IMR-90 (cell line): Measurements from ENCODE around the gene INHBE. TPM values are rescaled to one million over a fixed set of nuclear protein-coding genes. Genes with fewer than 3 reads are reported as not detected.

Experiments
- ATAC-seq: fragments of 200-7000 bp; cut with Tn5 transposase; 2 replicates; pipeline ENCODE4 v1.9.1; 2020; ENCODE audit warnings: low read depth, mild to moderate bottlenecking, moderate library complexity
- BruUV-seq: library from RNA; stranded (reverse); fragments of 400-500 nt; replicated peaks from 2 replicates; lab custom pipeline; 2021; lab: Mats Ljungman, UMichigan
- CTCF ChIA-PET: fragments of 300-600 bp; formaldehyde crosslinking; extraction: SDS; loops from one replicate; lab custom pipeline; 2021; ENCODE audit warnings: antibody characterized with exemption; lab: Yijun Ruan, JAX
- POLR2A ChIA-PET: fragments of 300-600 bp; sonication (Branson Sonifier 250); formaldehyde crosslinking; loops from one replicate; lab custom pipeline; 2022; ENCODE audit warnings: antibody characterized with exemption; ENCODE audit not compliant: unreplicated experiment; lab: Charles Lee
- DNase-seq: peaks from one replicate; pipeline ENCODE4 v3.0.0; 2013
- H2AFZ ChIP-seq: replicated peaks from 2 replicates; pipeline ENCODE3; 2013; ENCODE audit warnings: low read length, mild to moderate bottlenecking; ENCODE audit not compliant: poor library complexity
- H2AK5ac ChIP-seq: 2 replicates; pipeline ENCODE4 v1.6.1; 2013; ENCODE audit warnings: low read depth, low read length, inconsistent platforms
- H2AK9ac ChIP-seq: replicated peaks from 2 replicates; pipeline ENCODE3; 2013; ENCODE audit warnings: mild to moderate bottlenecking, low read depth, low read length, moderate library complexity; ENCODE audit not compliant: poor library complexity
- H2BK120ac ChIP-seq: 2 replicates; pipeline ENCODE4 v1.6.1; 2013; ENCODE audit warnings: low read depth, low read length, inconsistent platforms
- H2BK15ac ChIP-seq: 3 replicates; pipeline ENCODE4 v1.6.1; 2013; ENCODE audit warnings: low read depth, low read length, inconsistent platforms
- H2BK20ac ChIP-seq: 2 replicates; pipeline ENCODE4 v1.6.1; 2013; ENCODE audit warnings: low read depth, mild to moderate bottlenecking, inconsistent platforms, low read length, moderate library complexity
- H2BK5ac ChIP-seq: 2 replicates; pipeline ENCODE4 v1.6.1; 2013; ENCODE audit warnings: mild to moderate bottlenecking, low read depth, low read length, inconsistent platforms; ENCODE audit not compliant: poor library complexity, severe bottlenecking
- H3K14ac ChIP-seq: replicated peaks from 2 replicates; pipeline ENCODE4 v1.6.1; 2013; ENCODE audit warnings: low read depth, low read length, inconsistent platforms
- H3K18ac ChIP-seq: 2 replicates; pipeline ENCODE4 v1.6.1; 2013; ENCODE audit warnings: low read depth, low read length, control low read depth
- H3K23ac ChIP-seq: 2 replicates; pipeline ENCODE4 v1.6.1; 2013; ENCODE audit warnings: low read depth, low read length, inconsistent platforms
- H3K27ac ChIP-seq: 2 replicates; pipeline ENCODE4 v1.5.1; 2013; ENCODE audit warnings: mild to moderate bottlenecking, control low read depth, low read length; ENCODE audit not compliant: insufficient read depth
- H3K27me3 ChIP-seq: 2 replicates; pipeline ENCODE4 v1.6.1; 2013; ENCODE audit warnings: low read length; ENCODE audit not compliant: control insufficient read depth, insufficient read depth
- H3K36me3 ChIP-seq: 2 replicates; pipeline ENCODE4 v1.6.1; 2013; ENCODE audit warnings: low read length, mixed read lengths; ENCODE audit not compliant: control insufficient read depth, insufficient read depth
- H3K4ac ChIP-seq: 2 replicates; pipeline ENCODE4 v1.6.1; 2013; ENCODE audit warnings: low read depth, low read length, inconsistent platforms
- H3K4me1 ChIP-seq: 2 replicates; pipeline ENCODE4 v1.6.1; 2013; ENCODE audit warnings: low read length, mixed read lengths; ENCODE audit not compliant: control insufficient read depth, insufficient read depth
- H3K4me2 ChIP-seq: 2 replicates; pipeline ENCODE4 v1.6.1; 2013; ENCODE audit warnings: low read depth, mild to moderate bottlenecking, control low read depth, low read length, moderate library complexity
- H3K4me3 ChIP-seq: 2 replicates; pipeline ENCODE4 v1.5.1; 2013; ENCODE audit warnings: low read depth, mild to moderate bottlenecking, control low read depth, low read length, moderate library complexity; ENCODE audit not compliant: insufficient read depth
- H3K56ac ChIP-seq: 2 replicates; pipeline ENCODE4 v1.6.1; 2013; ENCODE audit warnings: low read length, inconsistent platforms; ENCODE audit not compliant: insufficient read depth; ENCODE audit errors: extremely low read depth
- H3K79me1 ChIP-seq, 2 experiments: 2 replicates each; pipeline ENCODE4 v1.6.1; 2013; ENCODE audit warnings: low read length in 2 of 2, inconsistent platforms in 1 of 2, low read depth in 1 of 2
- H3K9ac ChIP-seq: 2 replicates; pipeline ENCODE4 v1.6.1; 2013; ENCODE audit warnings: low read depth, low read length, control low read depth
- H3K9me1 ChIP-seq: 2 replicates; pipeline ENCODE4 v1.6.1; 2013; ENCODE audit warnings: low read length, inconsistent platforms; ENCODE audit not compliant: insufficient read depth
- H3K9me3 ChIP-seq: 2 replicates; pipeline ENCODE4 v1.6.1; 2013; ENCODE audit warnings: low read length; ENCODE audit not compliant: control insufficient read depth, insufficient read depth
- H4K20me1 ChIP-seq: 2 replicates; pipeline ENCODE4 v1.6.1; 2013; ENCODE audit warnings: low read length, inconsistent platforms; ENCODE audit not compliant: insufficient read depth
- H4K5ac ChIP-seq: 2 replicates; pipeline ENCODE4 v1.6.1; 2013; ENCODE audit warnings: mild to moderate bottlenecking, low read depth, low read length, control low read depth
- H4K8ac ChIP-seq, 2 experiments: 2 replicates each; pipeline ENCODE4 v1.6.1; 2013; ENCODE audit warnings: low read depth in 2 of 2, low read length in 2 of 2, control low read depth in 1 of 2, inconsistent platforms in 1 of 2
- H4K91ac ChIP-seq: 2 replicates; pipeline ENCODE4 v1.6.1; 2013; ENCODE audit warnings: low read depth, low read length, inconsistent platforms; ENCODE audit not compliant: insufficient read depth
- BHLHE40 ChIP-seq: fragments of 150-350 bp; IDR thresholded peaks from 2 replicates; pipeline ENCODE4 v1.6.1; 2016; ENCODE audit warnings: mild to moderate bottlenecking, low read depth, low read length
- CEBPB ChIP-seq: IDR thresholded peaks from 2 replicates; pipeline ENCODE4 v1.6.1; 2012; ENCODE audit warnings: low read depth, low read length, improper control_type of control experiment
- FOS ChIP-seq: fragments of 150-350 bp; IDR thresholded peaks from 2 replicates; pipeline ENCODE4 v1.6.1; 2016; ENCODE audit warnings: low read depth, low read length
- MAFK ChIP-seq: IDR thresholded peaks from 2 replicates; pipeline ENCODE4 v1.6.1; 2012; ENCODE audit warnings: low read depth, low read length, improper control_type of control experiment
- MAZ ChIP-seq: IDR thresholded peaks from 2 replicates; pipeline ENCODE4 v1.6.1; 2012; ENCODE audit warnings: low read depth, mild to moderate bottlenecking, low read length, improper control_type of control experiment, moderate library complexity, borderline replicate concordance
- NFE2L2 ChIP-seq: fragments of 150-350 bp; IDR thresholded peaks from 2 replicates; pipeline ENCODE4 v1.6.1; 2016; ENCODE audit warnings: low read depth, mild to moderate bottlenecking, low read length
- POLR2A ChIP-seq: IDR thresholded peaks from 2 replicates; pipeline ENCODE4 v1.6.1; 2012; ENCODE audit warnings: mild to moderate bottlenecking, low read depth, low read length
- RFX5 ChIP-seq: IDR thresholded peaks from 2 replicates; pipeline ENCODE4 v1.8.0; 2012; ENCODE audit warnings: low read depth, mild to moderate bottlenecking, low read length, moderate library complexity
- WGBS, 2 experiments: methylation state at CpG; one replicate each; pipeline versions ENCODE4 v1.1.5 to v1.1.7; 2013; ENCODE audit warnings: missing lambda C conversion rate in 2 of 2; ENCODE audit not compliant: insufficient read length in 1 of 2; ENCODE audit errors: extremely low coverage in 2 of 2; 5-methylcytosine and 5-hydroxymethylcytosine counted together
- dilution Hi-C: fragments of 300-500 bp; cut with HindIII; formaldehyde crosslinking; loops from one replicate; pipeline ENCODE4 v1.14.3; 2018; ENCODE audit warnings: low sequenced_read_pairs; ENCODE audit not compliant: unreplicated experiment
- in situ Hi-C: fragments of 300-500 bp; cut with MboI; formaldehyde crosslinking; loops from 3 replicates; pipeline ENCODE4 v1.14.3; 2019; ENCODE audit warnings: low sequenced_read_pairs, inconsistent platforms, mixed read lengths
- intact Hi-C: fragments of 100-400 bp; cut with micrococcal nuclease; formaldehyde crosslinking; loops from 2 replicates; pipeline ENCODE4 v1.10.0; 2022
- polyA plus RNA-seq, 3 experiments: library from polyadenylated mRNA; depleted of rRNA; stranded (reverse); fragments of >200 nt; gene quantifications; 2 replicates each; pipeline ENCODE4 v1.2.3, GENCODE V29; 2012; ENCODE audit warnings: low replicate concordance in 1 of 3
- total RNA-seq: library from RNA; depleted of rRNA; stranded (reverse); fragments of >200 nt; gene quantifications from 2 replicates; pipeline ENCODE4 v1.2.3, GENCODE V29; 2012
- TF ChIP-seq, protein P1 (sequence below): fragments of 150-350 bp; IDR thresholded peaks from 2 replicates; pipeline ENCODE4 v1.6.1; 2017; ENCODE audit warnings: mild to moderate bottlenecking, antibody characterized with exemption, low read length, low read depth

The INHBE gene
- total and polyA plus RNA-seq, 2 of the 4 experiments (the other 2 are of a cell fraction), result 0.90 to 1.7 TPM

- Histone ChIP-seq H4K20me1 (no peaks in the 10 kb centered on the region), H3K4me3 (no peak overlapping the region), H3K9me1 (no peaks in the 10 kb centered on the region; the same call in 1 of the 2 replicates), H3K23ac (no peak overlapping the region), H3K4me2 (no peak overlapping the region), H2AFZ (no peak overlapping the region), H2BK120ac (no peak overlapping the region), H3K79me1 (no peaks in the 10 kb centered on the region), H3K56ac (no peak overlapping the region), H2BK20ac (no peak overlapping the region), H4K91ac (no peak overlapping the region), H2BK5ac (no peak overlapping the region), H4K8ac (no peak overlapping the region), H3K9ac (no peak overlapping the region), H2AK9ac (no peak overlapping the region), H3K14ac (no peak overlapping the region), H3K4ac (no peak overlapping the region), H3K9me3 (no peaks in the 10 kb centered on the region), H4K5ac (no peak overlapping the region), H3K36me3 (no peaks in the 10 kb centered on the region), H3K18ac (no peak overlapping the region), H3K27ac (no peak overlapping the region), H3K27me3 (no peaks in the 10 kb centered on the region), H2BK15ac (no peak overlapping the region), H2AK5ac (no peak overlapping the region), H3K4me1 (no peaks in the 10 kb centered on the region)
- no TSS peak for BruUV-seq
- POLR2A ChIA-PET, result no interaction called here
- in situ Hi-C loops, result no loop called here
- no peak for TF ChIP-seq FOS
- TF ChIP-seq MAZ, result no peak
- no peak for TF ChIP-seq MAFK
- no peak for TF ChIP-seq RFX5
- TF ChIP-seq BHLHE40, result no peak
- TF ChIP-seq POLR2A, result no peak
- no peak for TF ChIP-seq NFE2L2
- TF ChIP-seq, protein P1, sequence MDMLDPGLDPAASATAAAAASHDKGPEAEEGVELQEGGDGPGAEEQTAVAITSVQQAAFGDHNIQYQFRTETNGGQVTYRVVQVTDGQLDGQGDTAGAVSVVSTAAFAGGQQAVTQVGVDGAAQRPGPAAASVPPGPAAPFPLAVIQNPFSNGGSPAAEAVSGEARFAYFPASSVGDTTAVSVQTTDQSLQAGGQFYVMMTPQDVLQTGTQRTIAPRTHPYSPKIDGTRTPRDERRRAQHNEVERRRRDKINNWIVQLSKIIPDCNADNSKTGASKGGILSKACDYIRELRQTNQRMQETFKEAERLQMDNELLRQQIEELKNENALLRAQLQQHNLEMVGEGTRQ, result no peak
- no peak for TF ChIP-seq CEBPB
- CTCF ChIA-PET, result interaction anchor here (1.0 kb wide), 1 partner anchor 8 kb away, joined by 4 read pairs; no protein-coding TSS in a partner anchor
- no CpG with 5 or more reads among the region's 5 CpGs for WGBS, 2 experiments
- no peak for ATAC-seq
- DNase-seq, result no peak
- intact Hi-C loops, result no loop called here
- dilution Hi-C loops, result no loop called here
Observed at GRCh38 chr12:57444744-57445143, 10.4 kb upstream of the INHBE start.
